HEK293 (cell line): ENCODE data around the gene TEAD3.
"Not testable (repeated sequence)": the region's sequence is repeated elsewhere in the genome, so short reads cannot be mapped to it uniquely, and the experiment has no call there.

Source experiments
- CTCF ChIA-PET: fragments of 350-600 bp; formaldehyde crosslinking; extraction: SDS; loops from one replicate; lab custom pipeline; 2021; ENCODE audit warnings: antibody characterized with exemption; lab: Yijun Ruan, JAX
- POLR2A ChIA-PET: fragments of 300-600 bp; formaldehyde crosslinking; extraction: SDS; loops from one replicate; lab custom pipeline; 2020; ENCODE audit warnings: antibody characterized with exemption, inconsistent platforms; lab: Yijun Ruan, JAX
- H3K27ac ChIP-seq: fragments of 200-500 bp; sonication (Bioruptor generic); 2 replicates; pipeline ENCODE4 v1.5.1; 2014; ENCODE audit warnings: low read depth, low read length, control low read depth, inconsistent platforms; ENCODE audit errors: extremely low read depth
- H3K36me3 ChIP-seq, 2 experiments: fragments of 200-500 bp in 1 of 2; sonication (Bioruptor generic) in 1 of 2; 1 replicate in 1 of 2; 2 replicates in 1 of 2; pipeline ENCODE4 v1.5.1; 2014 to 2017; ENCODE audit warnings: inconsistent platforms in 2 of 2, low read length in 2 of 2; ENCODE audit not compliant: control insufficient read depth in 2 of 2, insufficient read depth in 1 of 2
- H3K4me1 ChIP-seq: fragments of 200-500 bp; sonication (Bioruptor generic); 2 replicates; pipeline ENCODE4 v1.5.1; 2014; ENCODE audit warnings: mild to moderate bottlenecking, low read length, inconsistent platforms; ENCODE audit not compliant: control insufficient read depth, insufficient read depth
- H3K4me3 ChIP-seq: 2 replicates; pipeline ENCODE4 v1.5.1; 2011; ENCODE audit warnings: low read depth, mild to moderate bottlenecking, control low read depth, low read length, moderate library complexity
- H3K9me3 ChIP-seq: fragments of 200-500 bp; sonication (Bioruptor generic); 2 replicates; pipeline ENCODE4 v1.5.1; 2014; ENCODE audit warnings: low read depth, low read length, inconsistent platforms; ENCODE audit not compliant: control insufficient read depth, insufficient read depth
- GLI2 ChIP-seq: fragments of 450-650 bp; formaldehyde crosslinking; IDR thresholded peaks from 2 replicates; pipeline ENCODE4; 2017; ENCODE audit warnings: missing biosample characterization, missing genetic modification characterization, low read depth, borderline replicate concordance
- KLF1 ChIP-seq: fragments of 450-650 bp; formaldehyde crosslinking; IDR thresholded peaks from 2 replicates; pipeline ENCODE4 v1.5.1; 2016; ENCODE audit warnings: missing biosample characterization, missing genetic modification characterization
- PRDM1 ChIP-seq: fragments of 450-650 bp; formaldehyde crosslinking; IDR thresholded peaks from 2 replicates; pipeline ENCODE4; 2016; ENCODE audit warnings: missing biosample characterization, missing genetic modification characterization
- SALL2 ChIP-seq: fragments of 450-650 bp; formaldehyde crosslinking; IDR thresholded peaks from 2 replicates; pipeline ENCODE4 v1.5.0; 2017; ENCODE audit warnings: missing biosample characterization, mild to moderate bottlenecking, missing genetic modification characterization, borderline replicate concordance
- SP7 ChIP-seq: fragments of 450-650 bp; formaldehyde crosslinking; IDR thresholded peaks from 2 replicates; pipeline ENCODE4 v1.5.1; 2016; ENCODE audit warnings: missing biosample characterization, missing genetic modification characterization
- YY2 ChIP-seq: fragments of 450-650 bp; formaldehyde crosslinking; IDR thresholded peaks from 2 replicates; pipeline ENCODE4 v1.5.1; 2016; ENCODE audit warnings: missing biosample characterization, missing genetic modification characterization
- ZBTB17 ChIP-seq: fragments of 450-650 bp; formaldehyde crosslinking; IDR thresholded peaks from 2 replicates; pipeline ENCODE4 v1.5.1; 2016; ENCODE audit warnings: missing biosample characterization, missing genetic modification characterization
- ZBTB48 ChIP-seq: fragments of 450-650 bp; formaldehyde crosslinking; IDR thresholded peaks from 2 replicates; pipeline ENCODE4 v1.5.1; 2016; ENCODE audit warnings: missing biosample characterization, missing genetic modification characterization
- ZEB2 ChIP-seq: fragments of 450-650 bp; formaldehyde crosslinking; IDR thresholded peaks from 2 replicates; pipeline ENCODE4 v1.5.1; 2016; ENCODE audit warnings: missing biosample characterization, missing genetic modification characterization
- ZFP3 ChIP-seq: fragments of 450-650 bp; formaldehyde crosslinking; IDR thresholded peaks from 2 replicates; pipeline ENCODE4 v1.5.1; 2016; ENCODE audit warnings: low read depth, missing biosample characterization, missing genetic modification characterization
- ZNF26 ChIP-seq: fragments of 450-650 bp; formaldehyde crosslinking; IDR thresholded peaks from 2 replicates; pipeline ENCODE4 v1.5.1; 2016; ENCODE audit warnings: missing biosample characterization, missing genetic modification characterization
- ZNF274 ChIP-seq, 2 experiments: fragments of 200-500 bp in 1 of 2; fragments of 450-650 bp in 1 of 2; sonication (Bioruptor generic) in 1 of 2; formaldehyde crosslinking in 1 of 2; IDR thresholded peaks; 2 replicates each; pipeline versions ENCODE4 v1.5.1 to v1.6.1; 2014 to 2016; ENCODE audit warnings: borderline replicate concordance in 1 of 2, inconsistent platforms in 1 of 2, low read length in 1 of 2, missing biosample characterization in 1 of 2, missing genetic modification characterization in 1 of 2
- ZNF366 ChIP-seq: fragments of 450-650 bp; formaldehyde crosslinking; conservative IDR thresholded peaks from 2 replicates; pipeline ENCODE4 v1.5.1; 2016; ENCODE audit warnings: missing biosample characterization, missing genetic modification characterization
- ZNF514 ChIP-seq: fragments of 450-650 bp; formaldehyde crosslinking; IDR thresholded peaks from 2 replicates; pipeline ENCODE4 v1.5.1; 2016; ENCODE audit warnings: missing biosample characterization, missing genetic modification characterization
- ZNF548 ChIP-seq: fragments of 450-650 bp; formaldehyde crosslinking; IDR thresholded peaks from 2 replicates; pipeline ENCODE4 v1.5.1; 2016; ENCODE audit warnings: missing biosample characterization, missing genetic modification characterization
- ZNF549 ChIP-seq: fragments of 450-650 bp; IDR thresholded peaks from 2 replicates; pipeline ENCODE4 v1.5.1; 2018; ENCODE audit warnings: missing biosample characterization, missing genetic modification characterization, mild to moderate bottlenecking, inconsistent platforms, moderate library complexity
- ZNF600 ChIP-seq: fragments of 450-650 bp; formaldehyde crosslinking; IDR thresholded peaks from 2 replicates; pipeline ENCODE4 v1.5.1; 2016; ENCODE audit warnings: missing biosample characterization, missing genetic modification characterization
- ZNF621 ChIP-seq: fragments of 450-650 bp; formaldehyde crosslinking; IDR thresholded peaks from 2 replicates; pipeline ENCODE4 v1.5.1; 2017; ENCODE audit warnings: missing biosample characterization, missing genetic modification characterization
- ZNF658 ChIP-seq: fragments of 450-650 bp; formaldehyde crosslinking; IDR thresholded peaks from 2 replicates; pipeline ENCODE4; 2016; ENCODE audit warnings: missing biosample characterization, missing genetic modification characterization
- ZNF768 ChIP-seq: fragments of 450-650 bp; formaldehyde crosslinking; IDR thresholded peaks from 2 replicates; pipeline ENCODE4 v1.5.1; 2018; ENCODE audit warnings: missing biosample characterization, mild to moderate bottlenecking, missing genetic modification characterization
- ZNF777 ChIP-seq: fragments of 450-650 bp; formaldehyde crosslinking; IDR thresholded peaks from 2 replicates; pipeline ENCODE4 v1.5.1; 2017; ENCODE audit warnings: missing biosample characterization, missing genetic modification characterization, borderline replicate concordance
- ZNF837 ChIP-seq: fragments of 450-650 bp; formaldehyde crosslinking; IDR thresholded peaks from 2 replicates; pipeline ENCODE4 v1.5.1; 2016; ENCODE audit warnings: missing biosample characterization, missing genetic modification characterization

Gene TEAD3

GRCh38 chr6:35521235-35521634, 24.4 kb upstream of the TEAD3 start:
- no peaks in the 10 kb centered on the region for H3K36me3 ChIP-seq
- no peak overlapping the region for H3K27ac ChIP-seq
- no peak overlapping the region for H3K4me3 ChIP-seq
- no peak for TF ChIP-seq ZNF366 (tag by site-specific recombination)
- TF ChIP-seq ZNF600 (tag by site-specific recombination), result no peak
- no peak for TF ChIP-seq ZBTB17 (tag by site-specific recombination)
- TF ChIP-seq ZBTB48 (tag by site-specific recombination), result no peak
- no peak for TF ChIP-seq ZNF26 (tag by site-specific recombination)
- TF ChIP-seq ZEB2, result no peak
- no peak for TF ChIP-seq ZNF621 (tag by site-specific recombination)
- no peak for TF ChIP-seq ZNF514 (tag by site-specific recombination)
- no peak for TF ChIP-seq ZNF549
- no peak for TF ChIP-seq GLI2 (tag by site-specific recombination)
- no peak for TF ChIP-seq ZNF274 (IDR thresholded peaks at IDR 0.05; ENCODE audit: low read length)
- no peak for TF ChIP-seq ZNF274 (tag by site-specific recombination; IDR thresholded peaks at IDR 0.05; ENCODE audit: borderline replicate concordance)
- TF ChIP-seq ZNF658 (tag by site-specific recombination), result no peak
- no peak for TF ChIP-seq YY2 (tag by site-specific recombination)
- TF ChIP-seq ZFP3 (tag by site-specific recombination), result no peak
- TF ChIP-seq ZNF548 (tag by site-specific recombination), result no peak
- no peak for TF ChIP-seq SALL2 (tag by site-specific recombination)
- TF ChIP-seq ZNF777, result no peak
- CTCF ChIA-PET, result interaction anchor here (0.6 to 6.8 kb wide), 14 partner anchors 12 to 282 kb away, joined by 3 to 110 read pairs (median 4); partner anchors contain the start of gene ARMC12
- no peaks in the 10 kb centered on the region for H3K9me3 ChIP-seq
- POLR2A ChIA-PET, result interaction anchor here (1.9 kb wide), 1 partner anchor 215 kb away, joined by 9 read pairs; no protein-coding TSS in a partner anchor
- H3K4me1 ChIP-seq, result no peaks in the 10 kb centered on the region

GRCh38 chr6:35519313-35520015, 22.6 kb upstream of the TEAD3 start:
- H3K36me3 ChIP-seq, result no peaks in the 10 kb centered on the region
- CTCF ChIA-PET, result interaction anchor here (0.7 to 6.8 kb wide), 8 partner anchors 12 to 238 kb away, joined by 3 to 110 read pairs (median 4); partner anchors contain the start of gene ARMC12
- POLR2A ChIA-PET, result no interaction called here
- H3K4me1 ChIP-seq, result no peaks in the 10 kb centered on the region
- H3K9me3 ChIP-seq, result no peaks in the 10 kb centered on the region
- no peak overlapping the region for H3K4me3 ChIP-seq
- TF ChIP-seq KLF1 (tag by site-specific recombination) (no peak), PRDM1 (tag by site-specific recombination) (peak; percentile 57), SP7 (tag by site-specific recombination) (no peak)
- H3K27ac ChIP-seq, result no peak overlapping the region

- Histone ChIP-seq H3K36me3 (no peaks in the 10 kb centered on the region), H3K4me3 (no peak overlapping the region)
- no peak for TF ChIP-seq ZNF837 (tag by site-specific recombination)
- TF ChIP-seq ZNF768 (tag by site-specific recombination), result peak; percentile 81; the same call in 1 of the 2 replicates
- TF ChIP-seq, all 188 proteins: peak for 1
- H3K27ac ChIP-seq, result no peak overlapping the region
- no peaks in the 10 kb centered on the region for H3K4me1 ChIP-seq
- CTCF ChIA-PET, result interaction anchor here (2.1 to 6.8 kb wide), 2 partner anchors 218 to 220 kb away, joined by 15 to 110 read pairs; partner anchors contain the start of gene ARMC12
- no peaks in the 10 kb centered on the region for H3K9me3 ChIP-seq
- POLR2A ChIA-PET, result no interaction called here
Observed at GRCh38 chr6:35518566-35519312, 21.9 kb upstream of the TEAD3 start.

- H3K4me3 ChIP-seq, H3K9me3 ChIP-seq, H3K4me1 ChIP-seq, H3K27ac ChIP-seq, H3K36me3 ChIP-seq, POLR2A ChIA-PET: not testable (repeated sequence)
- CTCF ChIA-PET, result interaction anchor here (0.7 to 2.1 kb wide), 3 partner anchors 21 to 219 kb away, joined by 3 to 15 read pairs (median 5); partner anchors contain the start of genes ARMC12 and TEAD3
Observed at GRCh38 chr6:35517978-35518377, 21.1 kb upstream of the TEAD3 start.
